Mesendoderm (in vitro differentiated cells): ENCODE measurements around the gene NCAN.

Experiments used
- DNase-seq: peaks from one replicate; pipeline ENCODE4 v3.0.0; 2013
- H2AK5ac ChIP-seq: 2 replicates; pipeline ENCODE4 v1.6.1; 2013; ENCODE audit warnings: low read length, inconsistent platforms
- H2BK120ac ChIP-seq: 2 replicates; pipeline ENCODE4 v1.6.1; 2013; ENCODE audit warnings: low read depth, mild to moderate bottlenecking, low read length, moderate library complexity, mixed read lengths
- H2BK15ac ChIP-seq: replicated peaks from 2 replicates; pipeline ENCODE4 v1.6.1; 2013; ENCODE audit warnings: low read depth, mild to moderate bottlenecking, moderate library complexity
- H2BK5ac ChIP-seq: 2 replicates; pipeline ENCODE4 v1.6.1; 2013; ENCODE audit warnings: low read length, inconsistent platforms
- H3K18ac ChIP-seq: 2 replicates; pipeline ENCODE4 v1.6.1; 2013; ENCODE audit warnings: mild to moderate bottlenecking, low read length, mixed read lengths
- H3K23ac ChIP-seq: one replicate; pipeline ENCODE4 v1.6.1; 2013; ENCODE audit warnings: low read length
- H3K27ac ChIP-seq: 2 replicates; pipeline ENCODE4 v1.5.1; 2013; ENCODE audit warnings: low read depth, mild to moderate bottlenecking, inconsistent platforms, low read length, moderate library complexity
- H3K27me3 ChIP-seq: 2 replicates; pipeline ENCODE4 v1.6.1; 2013; ENCODE audit warnings: low read length, control low read depth, mild to moderate bottlenecking, inconsistent platforms; ENCODE audit not compliant: insufficient read depth, poor library complexity
- H3K36me3 ChIP-seq: 2 replicates; pipeline ENCODE4 v1.6.1; 2013; ENCODE audit warnings: low read length, inconsistent platforms; ENCODE audit not compliant: control insufficient read depth, insufficient read depth
- H3K4ac ChIP-seq: one replicate; pipeline ENCODE4 v1.6.1; 2013; ENCODE audit warnings: low read depth, mild to moderate bottlenecking, low read length, moderate library complexity
- H3K4me1 ChIP-seq: 2 replicates; pipeline ENCODE4 v1.6.1; 2013; ENCODE audit warnings: low read depth, low read length, inconsistent platforms; ENCODE audit not compliant: control insufficient read depth
- H3K4me2 ChIP-seq: 2 replicates; pipeline ENCODE4 v1.6.1; 2013; ENCODE audit warnings: low read length
- H3K4me3 ChIP-seq: 2 replicates; pipeline ENCODE4 v1.5.1; 2013; ENCODE audit warnings: mild to moderate bottlenecking, low read length
- H3K56ac ChIP-seq: one replicate; pipeline ENCODE4 v1.6.1; 2013; ENCODE audit warnings: low read length
- H3K79me1 ChIP-seq: 2 replicates; pipeline ENCODE4 v1.6.1; 2013; ENCODE audit warnings: low read length, inconsistent platforms
- H3K79me2 ChIP-seq: 2 replicates; pipeline ENCODE4 v1.6.1; 2013; ENCODE audit warnings: mild to moderate bottlenecking, low read length; ENCODE audit not compliant: control insufficient read depth, insufficient read depth
- H3K9ac ChIP-seq: 2 replicates; pipeline ENCODE4 v1.6.1; 2013; ENCODE audit warnings: low read length, inconsistent platforms
- H4K5ac ChIP-seq: one replicate; pipeline ENCODE4 v1.6.1; 2013; ENCODE audit warnings: low read length
- H4K8ac ChIP-seq: one replicate; pipeline ENCODE4 v1.6.1; 2013; ENCODE audit warnings: low read depth, mild to moderate bottlenecking, control low read depth, low read length, moderate library complexity
- WGBS: extraction: QIAGEN DNeasy Blood & Tissue Kit; methylation state at CpG from one replicate; pipeline ENCODE4 v1.1.7; 2013; ENCODE audit warnings: low lambda C conversion rate, missing lambda C conversion rate; ENCODE audit not compliant: insufficient coverage; ENCODE audit errors: extremely low coverage; 5-methylcytosine and 5-hydroxymethylcytosine counted together

NCAN gene

DNA sequence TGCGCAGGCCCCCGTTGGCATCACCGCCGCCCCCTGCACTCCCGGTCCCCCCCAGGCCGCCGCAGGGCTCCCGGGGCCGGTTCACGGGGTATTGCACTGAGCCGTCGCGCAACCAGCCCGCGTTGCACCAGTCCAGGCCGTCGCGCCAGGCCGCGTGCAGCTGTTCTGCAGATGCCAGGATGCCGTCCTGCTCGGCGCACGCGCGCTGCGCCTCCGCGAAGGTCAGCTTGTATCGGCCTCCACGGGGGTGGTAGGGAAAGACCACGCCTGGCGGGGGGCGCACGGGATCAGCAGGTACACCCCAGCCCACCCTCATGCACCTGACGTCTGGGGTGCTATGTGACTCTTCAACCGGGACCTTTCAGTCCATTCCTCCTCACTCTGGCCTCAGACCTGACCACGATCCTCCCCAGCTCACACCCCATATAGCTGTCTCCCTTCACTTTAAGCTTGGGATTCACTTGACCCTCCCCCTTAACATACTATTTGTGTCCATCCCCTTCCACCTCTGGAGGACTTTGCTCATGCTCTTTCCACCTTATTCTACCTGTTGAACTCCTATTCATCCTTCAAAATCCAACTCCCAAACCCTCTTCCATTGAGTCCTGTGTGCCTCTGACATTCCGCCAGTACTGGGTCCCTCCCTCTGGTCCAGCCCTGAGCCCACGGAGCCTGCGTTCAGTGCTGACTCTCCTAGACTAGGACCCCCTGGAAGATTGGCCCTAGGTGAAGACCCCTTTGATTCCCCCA is 47.0 kb downstream of the NCAN start:
- no peaks in the 10 kb centered on the region for H3K36me3 ChIP-seq
- no peak overlapping the region for H2BK5ac ChIP-seq
- H3K18ac ChIP-seq: no peak overlapping the region
- no peak overlapping the region for H3K4me3 ChIP-seq
- H2BK15ac ChIP-seq: no peak overlapping the region
- H3K79me1 ChIP-seq: no peaks in the 10 kb centered on the region
- H3K56ac ChIP-seq: no peak overlapping the region
- no peak for DNase-seq
- no peak overlapping the region for H2AK5ac ChIP-seq
- no peak overlapping the region for H3K23ac ChIP-seq
- H4K5ac ChIP-seq: no peak overlapping the region
- no peak overlapping the region for H3K9ac ChIP-seq
- H3K4ac ChIP-seq: no peak overlapping the region
- H2BK120ac ChIP-seq: no peak overlapping the region
- no peak overlapping the region for H4K8ac ChIP-seq
- H3K27me3 ChIP-seq: peaks cover 3% of the 10 kb centered on the region
- no peak overlapping the region for H3K4me2 ChIP-seq
- H3K4me1 ChIP-seq: no peaks in the 10 kb centered on the region
- H3K79me2 ChIP-seq: no peaks in the 10 kb centered on the region
- WGBS: no CpG with 5 or more reads among the region's 41 CpGs
- H3K27ac ChIP-seq: no peak overlapping the region

DNA sequence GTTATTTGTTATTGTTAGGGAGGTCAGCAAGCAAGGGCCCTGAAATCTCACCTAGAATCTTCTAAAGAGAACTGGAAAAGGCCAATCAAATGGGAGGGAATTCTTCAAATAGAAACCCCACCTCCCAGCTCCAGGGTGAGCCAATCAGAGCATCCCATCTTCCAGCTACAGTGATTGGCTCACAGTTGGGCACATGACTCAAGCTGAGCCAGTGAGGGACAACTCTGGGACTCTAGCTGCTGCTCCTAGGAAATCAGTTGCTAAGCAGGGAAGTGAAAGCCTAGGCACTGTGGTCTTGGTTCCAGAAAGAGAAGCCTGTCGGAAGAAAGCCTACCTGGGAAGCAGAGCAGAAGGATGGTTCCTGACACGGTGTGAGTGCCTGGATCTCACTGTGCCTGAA is 48.0 kb downstream of the NCAN start:
- no peak overlapping the region for H2BK5ac ChIP-seq
- no peaks in the 10 kb centered on the region for H3K79me2 ChIP-seq
- no peak overlapping the region for H3K4ac ChIP-seq
- H3K79me1 ChIP-seq: no peaks in the 10 kb centered on the region
- H4K8ac ChIP-seq: no peak overlapping the region
- H3K18ac ChIP-seq: no peak overlapping the region
- H3K9ac ChIP-seq: no peak overlapping the region
- H3K27me3 ChIP-seq: peaks cover 3% of the 10 kb centered on the region
- no peak overlapping the region for H2AK5ac ChIP-seq
- WGBS: no CpG with 5 or more reads among the region's 2 CpGs
- no peak overlapping the region for H3K4me2 ChIP-seq
- no peak overlapping the region for H3K56ac ChIP-seq
- H3K27ac ChIP-seq: no peak overlapping the region
- H3K4me1 ChIP-seq: no peaks in the 10 kb centered on the region
- H3K4me3 ChIP-seq: no peak overlapping the region
- H2BK120ac ChIP-seq: no peak overlapping the region
- H2BK15ac ChIP-seq: no peak overlapping the region
- H4K5ac ChIP-seq: no peak overlapping the region
- no peak overlapping the region for H3K23ac ChIP-seq
- DNase-seq: peak; percentile 84
- H3K36me3 ChIP-seq: no peaks in the 10 kb centered on the region

DNA sequence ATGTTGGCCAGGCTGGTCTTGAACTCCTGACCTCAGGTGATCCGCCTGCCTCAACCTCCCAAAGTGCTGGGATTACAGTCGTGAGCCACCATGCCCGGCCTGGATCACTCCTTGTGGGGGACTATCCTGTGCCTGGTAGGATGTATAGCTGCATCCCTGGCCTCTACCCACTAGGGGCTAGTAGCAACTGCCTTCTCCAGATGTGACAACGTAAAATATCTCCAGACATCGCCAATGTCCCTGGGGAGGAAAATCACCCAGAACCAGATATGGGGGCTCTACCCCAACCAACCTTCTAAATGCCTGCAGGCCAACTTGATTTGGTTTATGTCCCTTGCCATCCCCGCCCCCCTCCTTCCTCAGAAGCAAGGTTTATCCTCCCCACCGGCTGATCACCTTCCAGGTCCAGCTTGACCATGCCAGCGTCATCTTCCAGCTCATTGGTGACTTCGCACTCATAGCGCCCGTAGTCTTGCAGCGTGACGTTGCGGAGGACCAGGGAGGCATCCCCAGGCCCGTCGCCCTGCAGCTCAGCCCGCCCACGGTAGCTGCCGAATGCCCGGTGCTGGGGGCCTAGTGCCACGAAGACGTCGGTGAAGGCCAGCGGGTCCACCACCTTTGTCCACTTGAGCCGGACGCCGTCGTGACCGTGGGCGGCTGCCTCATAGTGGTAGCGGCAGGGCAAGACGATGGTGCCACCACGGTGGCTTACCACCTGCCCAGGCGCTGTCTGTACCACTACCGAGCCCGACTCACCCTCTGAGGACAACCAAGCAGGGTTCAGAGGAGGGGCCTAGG is 48.9 kb downstream of the NCAN start:
- H3K4me1 ChIP-seq: no peaks in the 10 kb centered on the region
- no CpG with 5 or more reads among the region's 36 CpGs for WGBS
- no peaks in the 10 kb centered on the region for H3K36me3 ChIP-seq
- H3K9ac ChIP-seq: peak overlapping the region; percentile 72
- H4K5ac ChIP-seq: no peak overlapping the region
- no peak overlapping the region for H2BK15ac ChIP-seq
- no peak overlapping the region for H3K23ac ChIP-seq
- no peak overlapping the region for H2BK120ac ChIP-seq
- H3K4me3 ChIP-seq: no peak overlapping the region
- no peak overlapping the region for H2BK5ac ChIP-seq
- H3K4me2 ChIP-seq: peak overlapping the region; percentile 68
- H2AK5ac ChIP-seq: no peak overlapping the region
- no peaks in the 10 kb centered on the region for H3K79me1 ChIP-seq
- H3K18ac ChIP-seq: no peak overlapping the region
- DNase-seq: no peak
- peaks cover 3% of the 10 kb centered on the region for H3K27me3 ChIP-seq
- no peak overlapping the region for H3K27ac ChIP-seq
- H3K79me2 ChIP-seq: no peaks in the 10 kb centered on the region
- no peak overlapping the region for H3K4ac ChIP-seq
- H4K8ac ChIP-seq: no peak overlapping the region
- peak overlapping the region; percentile 88 for H3K56ac ChIP-seq

DNA sequence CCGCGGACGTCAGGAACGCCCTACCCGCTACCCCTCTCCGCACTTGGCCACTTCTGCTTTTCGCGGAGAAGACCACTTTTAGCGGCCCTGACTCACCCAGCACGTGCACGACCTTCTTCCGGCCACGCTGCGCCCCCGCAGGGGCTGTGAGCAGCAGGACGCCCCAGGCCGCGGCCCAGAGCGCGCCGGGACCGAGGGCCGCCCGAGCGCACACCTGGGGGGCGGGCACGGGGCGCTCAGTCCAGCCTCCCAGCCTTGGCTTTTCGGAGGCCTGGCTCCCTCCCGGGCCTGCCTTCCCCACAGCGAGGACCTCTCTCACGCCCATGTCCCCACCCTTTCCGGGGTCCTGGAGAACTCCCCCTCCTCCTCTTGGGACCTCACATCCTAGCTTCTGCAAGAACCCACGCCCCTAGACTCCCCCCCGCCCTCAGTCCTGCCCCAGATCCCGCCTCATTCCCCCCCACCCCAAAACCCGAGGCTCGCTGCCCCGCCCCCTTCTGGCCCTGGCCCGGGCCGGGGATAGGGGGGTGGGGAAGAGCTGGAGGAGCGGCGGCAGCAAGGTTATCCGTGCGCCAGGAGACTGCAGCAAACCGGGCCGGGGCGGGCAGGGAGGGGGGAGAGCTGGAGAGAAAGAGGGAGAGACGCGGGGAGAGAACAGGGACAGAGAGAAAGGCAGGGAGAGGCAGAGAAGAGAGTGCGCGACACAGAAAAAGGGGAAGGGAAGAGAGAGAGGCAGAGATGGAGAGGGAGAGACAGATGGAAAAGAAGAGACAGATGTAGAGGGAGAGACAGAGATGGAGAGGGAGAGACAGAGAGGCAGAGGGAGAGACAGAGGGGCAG is 49.8 kb downstream of the NCAN start:
- H3K79me2 ChIP-seq: no peaks in the 10 kb centered on the region
- no peak overlapping the region for H3K4ac ChIP-seq
- no peaks in the 10 kb centered on the region for H3K4me1 ChIP-seq
- WGBS: no CpG with 5 or more reads among the region's 52 CpGs
- H2AK5ac ChIP-seq: no peak overlapping the region
- H4K8ac ChIP-seq: no peak overlapping the region
- peak overlapping the region; percentile 88 for H3K56ac ChIP-seq
- peak overlapping the region; percentile 9 for H3K18ac ChIP-seq
- no peaks in the 10 kb centered on the region for H3K79me1 ChIP-seq
- no peak overlapping the region for H2BK5ac ChIP-seq
- no peak overlapping the region for H4K5ac ChIP-seq
- H3K23ac ChIP-seq: no peak overlapping the region
- H3K27ac ChIP-seq: no peak overlapping the region
- H3K4me3 ChIP-seq: peak overlapping the region; percentile 46
- no peaks in the 10 kb centered on the region for H3K36me3 ChIP-seq
- no peak overlapping the region for H2BK120ac ChIP-seq
- H3K27me3 ChIP-seq: peaks cover 3% of the 10 kb centered on the region
- no peak overlapping the region for H2BK15ac ChIP-seq
- H3K4me2 ChIP-seq: peak overlapping the region; percentile 68
- peak overlapping the region; percentile 72 for H3K9ac ChIP-seq
- peak; percentile 69 for DNase-seq

DNA sequence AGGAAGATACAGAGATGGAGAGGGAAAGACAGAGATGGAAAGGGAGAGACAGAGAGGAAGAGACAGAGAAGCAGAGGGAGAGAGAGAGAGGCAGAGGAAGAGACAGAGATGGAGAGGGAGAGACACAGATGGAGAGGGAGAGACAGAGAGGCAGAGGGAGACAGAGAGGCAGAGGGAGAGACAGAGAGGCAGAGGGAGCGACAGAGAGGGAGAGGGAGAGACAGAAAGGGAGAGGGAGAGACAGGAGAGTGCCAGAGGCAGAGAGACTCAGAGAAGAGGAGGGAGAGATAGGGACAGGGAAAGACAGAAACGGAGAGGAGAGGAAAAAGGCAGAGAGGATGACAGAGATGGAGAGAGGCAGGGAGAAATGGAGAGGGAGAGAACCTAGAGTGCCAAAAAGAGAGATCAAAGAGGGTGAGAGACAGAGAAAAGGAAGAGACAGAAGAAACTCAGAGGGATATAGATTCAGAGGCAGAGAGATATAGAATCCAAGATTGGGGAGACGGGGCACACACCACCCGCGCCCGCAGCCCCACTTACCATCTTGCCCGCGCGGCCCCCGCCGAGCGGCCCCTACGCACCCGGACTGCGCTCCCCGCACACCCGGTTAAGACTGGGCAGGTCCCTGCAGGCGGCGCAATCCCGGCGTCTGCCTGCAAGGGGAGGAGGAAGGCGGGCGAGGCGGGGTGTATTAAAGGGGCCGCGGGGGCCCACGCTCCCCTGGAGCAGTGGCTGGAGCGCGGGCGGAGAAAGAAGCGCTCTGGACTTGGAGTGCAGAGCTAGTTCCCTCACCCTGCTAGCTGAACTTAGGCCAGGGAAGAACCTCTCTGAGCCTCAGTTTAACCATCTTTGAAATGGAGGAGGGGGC is 50.7 kb downstream of the NCAN start:
- peak overlapping the region; percentile 37 for H3K56ac ChIP-seq
- H2BK120ac ChIP-seq: no peak overlapping the region
- peak; percentile 27 for DNase-seq
- H3K36me3 ChIP-seq: no peaks in the 10 kb centered on the region
- H3K79me1 ChIP-seq: no peaks in the 10 kb centered on the region
- H3K4me1 ChIP-seq: no peaks in the 10 kb centered on the region
- no peak overlapping the region for H4K8ac ChIP-seq
- no CpG with 5 or more reads among the region's 31 CpGs for WGBS
- no peaks in the 10 kb centered on the region for H3K79me2 ChIP-seq
- H2AK5ac ChIP-seq: no peak overlapping the region
- H2BK15ac ChIP-seq: no peak overlapping the region
- peak overlapping the region; percentile 56 for H3K4me2 ChIP-seq
- no peak overlapping the region for H2BK5ac ChIP-seq
- no peak overlapping the region for H3K27ac ChIP-seq
- H3K4me3 ChIP-seq: no peak overlapping the region
- H3K4ac ChIP-seq: no peak overlapping the region
- H3K27me3 ChIP-seq: peaks cover 3% of the 10 kb centered on the region
- no peak overlapping the region for H3K18ac ChIP-seq
- H3K9ac ChIP-seq: peak overlapping the region; percentile 49
- H3K23ac ChIP-seq: peak overlapping the region; percentile 45
- H4K5ac ChIP-seq: no peak overlapping the region
